Neural cell (in vitro differentiated cells): ENCODE measurements around the gene SCGB3A1.

ENCODE experiments used
- EP300 ChIP-seq: fragments of 450-650 bp; conservative IDR thresholded peaks from 2 replicates; pipeline ENCODE4 v1.6.1; 2014; ENCODE audit warnings: antibody characterized with exemption, mild to moderate bottlenecking, moderate library complexity; ENCODE audit not compliant: poor library complexity, severe bottlenecking
- EZH2 ChIP-seq: fragments of 200-600, 300-800 bp; shearing (Covaris generic), sonication (generic); IDR thresholded peaks from 2 replicates; pipeline ENCODE4 v1.6.1; 2014; ENCODE audit warnings: antibody characterized with exemption, low read length, borderline replicate concordance, mild to moderate bottlenecking; ENCODE audit not compliant: insufficient read depth, poor library complexity, severe bottlenecking
- REST ChIP-seq: IDR thresholded peaks from 2 replicates; pipeline ENCODE4 v1.6.1; 2012; ENCODE audit warnings: borderline replicate concordance
- TAF1 ChIP-seq: IDR thresholded peaks from 2 replicates; pipeline ENCODE4 v1.6.1; 2012; ENCODE audit warnings: low read depth
- TF ChIP-seq, protein P1 (sequence below): fragments of 450-650 bp; IDR thresholded peaks from 2 replicates; pipeline ENCODE4 v1.5.1; 2014; ENCODE audit warnings: antibody characterized with exemption, mild to moderate bottlenecking, moderate library complexity; ENCODE audit not compliant: poor library complexity, severe bottlenecking

DNA sequence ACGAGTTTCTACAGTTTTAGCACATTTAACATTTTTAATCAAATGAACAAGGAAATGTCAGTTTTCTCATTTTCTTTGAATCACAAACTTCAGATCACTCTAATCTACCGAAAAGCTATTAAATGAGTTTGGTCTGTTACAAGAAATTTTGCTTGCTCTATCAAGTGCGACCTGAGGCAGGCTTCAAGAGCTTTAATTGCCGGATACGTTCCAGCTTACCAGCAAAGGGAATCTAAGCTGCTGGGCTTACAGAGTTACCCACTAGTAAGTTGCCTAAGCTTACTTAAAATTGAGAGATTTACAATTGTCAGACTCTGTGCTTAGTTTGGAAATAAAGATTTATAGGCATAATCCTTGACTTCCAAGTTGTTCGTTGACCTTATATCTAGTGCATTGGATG lies 10.6 kb downstream of the SCGB3A1 start:
- TF ChIP-seq, protein P1, sequence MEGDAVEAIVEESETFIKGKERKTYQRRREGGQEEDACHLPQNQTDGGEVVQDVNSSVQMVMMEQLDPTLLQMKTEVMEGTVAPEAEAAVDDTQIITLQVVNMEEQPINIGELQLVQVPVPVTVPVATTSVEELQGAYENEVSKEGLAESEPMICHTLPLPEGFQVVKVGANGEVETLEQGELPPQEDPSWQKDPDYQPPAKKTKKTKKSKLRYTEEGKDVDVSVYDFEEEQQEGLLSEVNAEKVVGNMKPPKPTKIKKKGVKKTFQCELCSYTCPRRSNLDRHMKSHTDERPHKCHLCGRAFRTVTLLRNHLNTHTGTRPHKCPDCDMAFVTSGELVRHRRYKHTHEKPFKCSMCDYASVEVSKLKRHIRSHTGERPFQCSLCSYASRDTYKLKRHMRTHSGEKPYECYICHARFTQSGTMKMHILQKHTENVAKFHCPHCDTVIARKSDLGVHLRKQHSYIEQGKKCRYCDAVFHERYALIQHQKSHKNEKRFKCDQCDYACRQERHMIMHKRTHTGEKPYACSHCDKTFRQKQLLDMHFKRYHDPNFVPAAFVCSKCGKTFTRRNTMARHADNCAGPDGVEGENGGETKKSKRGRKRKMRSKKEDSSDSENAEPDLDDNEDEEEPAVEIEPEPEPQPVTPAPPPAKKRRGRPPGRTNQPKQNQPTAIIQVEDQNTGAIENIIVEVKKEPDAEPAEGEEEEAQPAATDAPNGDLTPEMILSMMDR, result no peak
- TF ChIP-seq EP300 (no peak), EZH2 (no peak), REST (no peak), TAF1 (no peak)
